SKM-1 treated with dmso at 0.1 percent for 144 hours (cell line): Measurements from ENCODE around the gene IFNG.
"Not testable (repeated sequence)": the region's sequence is repeated elsewhere in the genome, so short reads cannot be mapped to it uniquely, and the experiment has no call there.

Source experiments
- DNase-seq: peaks from one replicate; lab custom pipeline; 2025; ENCODE audit not compliant: unreplicated experiment; lab: John Stamatoyannopoulos, UW

IFNG gene

GRCh38 chr12:68159681-68160304 is at the start of gene IFNG:
Gene IFNG (minus strand): TSS chr12:68159740. CDS start chr12:68159615, 125 bp downstream.
- DNase-seq = no peak

GRCh38 chr12:68209048-68209728 is 49.6 kb upstream of the IFNG start:
- DNase-seq = not testable (repeated sequence)

DNA sequence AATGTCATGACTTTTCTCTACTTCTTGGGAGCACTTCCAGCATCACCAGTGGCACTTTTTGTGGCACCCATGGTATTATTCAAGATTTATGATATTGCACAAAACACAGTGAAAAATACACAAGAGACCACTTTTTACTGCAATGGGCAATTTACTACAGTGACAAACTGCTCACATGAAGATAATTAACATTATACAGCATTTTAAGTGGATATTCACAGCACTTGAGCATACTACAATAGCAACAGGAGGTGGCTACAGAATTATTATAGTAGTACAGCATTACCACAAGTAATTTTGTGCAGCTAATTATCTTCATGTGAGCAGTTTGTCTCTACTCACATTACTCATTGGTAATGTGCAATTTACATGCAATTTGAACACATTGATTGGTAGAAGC is 47.7 kb upstream of the IFNG start:
- no peak for DNase-seq

GRCh38 chr12:68206446-68206845 is 46.9 kb upstream of the IFNG start:
- DNase-seq = no peak

GRCh38 chr12:68203460-68203875 is 43.9 kb upstream of the IFNG start:
- DNase-seq = no peak

- no peak for DNase-seq
Measured at GRCh38 chr12:68200854-68201253, 41.3 kb upstream of the IFNG start.

- no peak for DNase-seq
Measured at GRCh38 chr12:68199127-68199526, 39.6 kb upstream of the IFNG start.

GRCh38 chr12:68198507-68199086 is 39.1 kb upstream of the IFNG start:
- no peak for DNase-seq

DNA sequence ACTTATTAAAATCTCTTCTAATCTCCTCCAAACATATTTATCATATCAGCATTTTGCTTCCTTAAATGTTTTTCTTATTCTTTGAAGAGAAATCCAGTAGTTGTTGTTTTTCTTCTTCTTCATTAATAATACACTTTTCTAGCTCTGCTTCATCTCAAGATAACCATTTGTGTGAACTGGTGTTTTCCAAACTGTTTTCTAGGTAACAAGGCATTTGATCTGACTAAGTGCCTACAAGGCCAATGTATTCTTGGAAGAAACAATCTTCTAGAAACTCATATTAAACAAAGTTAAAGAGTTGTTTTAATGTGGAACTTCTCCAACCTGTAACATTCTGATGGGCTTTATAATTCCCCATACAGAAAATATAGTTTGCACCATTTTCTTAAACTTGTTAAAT is 30.8 kb upstream of the IFNG start:
- DNase-seq = no peak

DNA sequence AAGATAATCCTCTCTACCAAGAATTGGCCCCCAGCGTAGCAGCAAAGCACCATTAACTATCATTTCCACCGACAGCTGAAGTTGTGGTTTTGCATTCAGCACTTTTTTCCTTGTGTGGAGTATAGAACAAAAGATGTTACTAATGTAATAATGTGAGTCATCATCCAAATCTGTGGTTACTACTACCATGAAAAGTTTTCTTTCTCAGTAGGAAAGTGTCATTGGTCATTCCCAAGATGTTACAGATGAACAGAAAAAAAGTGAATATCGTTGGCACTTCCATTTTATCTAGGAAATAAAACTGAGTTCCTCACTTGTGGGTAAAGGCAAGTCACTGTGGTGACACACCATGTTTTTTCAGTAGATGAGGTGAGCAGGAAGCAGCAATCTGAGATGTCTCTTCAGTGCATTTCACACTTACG is 30.3 kb upstream of the IFNG start:
- DNase-seq = no peak

- peak; percentile 15 for DNase-seq
Measured at GRCh38 chr12:68185598-68185997, 26.1 kb upstream of the IFNG start.

DNA sequence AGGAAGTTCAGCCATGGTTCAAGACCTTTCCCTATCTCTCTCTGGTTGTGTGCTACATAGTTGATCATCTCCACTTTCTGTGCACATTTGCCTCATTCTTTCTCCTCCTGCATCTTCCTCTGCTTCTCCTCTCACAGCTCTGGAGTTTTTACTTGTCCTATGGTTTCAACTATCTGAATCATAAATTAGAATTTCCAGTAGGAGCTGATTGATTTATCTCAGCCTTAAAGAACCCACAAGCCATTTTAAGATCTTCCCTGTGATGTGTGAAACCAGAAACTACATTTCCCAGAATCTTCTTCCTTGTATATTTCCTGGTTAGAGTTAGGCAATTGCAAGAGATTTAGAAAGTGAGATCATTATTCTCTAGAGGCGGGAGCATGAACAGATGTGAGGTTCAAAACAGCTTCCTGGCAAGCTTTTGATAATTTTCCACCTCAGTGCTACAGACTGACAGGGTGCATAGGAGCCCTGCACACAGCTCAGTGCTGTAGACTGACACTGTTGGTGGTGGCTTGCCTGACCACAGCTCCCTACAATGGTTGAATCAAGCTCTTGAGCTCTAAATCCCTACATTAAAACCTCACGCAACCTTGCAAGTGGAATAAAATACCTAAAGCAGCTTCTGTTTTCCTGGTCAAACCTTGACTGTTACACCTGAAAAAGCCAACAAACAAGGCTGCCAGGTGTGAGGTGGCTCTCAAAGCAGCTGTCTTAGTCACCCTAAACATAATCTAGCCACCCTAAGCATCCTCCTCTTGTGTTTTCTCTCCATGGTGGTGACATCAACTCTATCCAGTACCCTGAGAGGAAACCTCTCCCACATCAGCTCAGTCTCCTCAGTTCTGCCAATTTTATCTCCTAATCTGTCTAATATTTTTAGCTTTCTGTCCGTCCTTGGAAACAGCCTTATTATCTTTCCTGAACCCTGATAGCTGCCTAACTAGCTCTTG is 21.5 kb upstream of the IFNG start:
- peak; percentile 21 for DNase-seq

DNA sequence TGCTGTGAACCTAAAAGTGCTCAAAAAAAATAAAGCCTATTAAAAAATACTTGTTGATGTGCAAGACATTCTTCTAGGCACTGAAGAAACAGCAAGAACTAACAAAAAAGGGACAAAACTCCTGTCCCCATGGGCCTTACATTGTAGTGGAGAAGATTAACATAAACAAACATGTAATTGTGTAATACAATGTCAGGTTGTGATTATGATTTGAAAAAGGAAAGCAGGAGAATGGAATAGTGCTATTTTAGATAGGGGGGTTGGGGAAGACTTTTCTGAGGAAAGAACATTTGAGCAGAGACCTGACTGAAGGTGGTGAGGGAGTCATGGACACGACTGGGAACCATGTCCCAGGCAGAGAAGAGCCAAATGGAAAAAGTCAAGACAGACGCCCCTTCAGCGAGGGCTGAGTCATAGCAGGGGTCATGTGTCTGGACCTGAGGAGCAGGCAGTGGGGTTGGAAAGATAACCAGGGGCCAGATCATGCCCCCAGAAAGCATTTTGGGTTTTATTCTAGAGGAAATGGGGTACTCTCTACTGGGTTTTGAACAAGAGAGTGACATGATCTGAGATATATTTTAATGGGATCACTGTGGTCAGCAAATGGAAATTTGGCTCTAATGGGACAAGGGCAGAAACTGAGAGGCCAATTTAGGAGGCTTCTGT is 19.4 kb upstream of the IFNG start:
- DNase-seq = no peak

GRCh38 chr12:68178184-68178583 is 18.6 kb upstream of the IFNG start:
- DNase-seq = no peak

- DNase-seq = no peak
Measured at GRCh38 chr12:68177562-68177961, 18.0 kb upstream of the IFNG start.

DNA sequence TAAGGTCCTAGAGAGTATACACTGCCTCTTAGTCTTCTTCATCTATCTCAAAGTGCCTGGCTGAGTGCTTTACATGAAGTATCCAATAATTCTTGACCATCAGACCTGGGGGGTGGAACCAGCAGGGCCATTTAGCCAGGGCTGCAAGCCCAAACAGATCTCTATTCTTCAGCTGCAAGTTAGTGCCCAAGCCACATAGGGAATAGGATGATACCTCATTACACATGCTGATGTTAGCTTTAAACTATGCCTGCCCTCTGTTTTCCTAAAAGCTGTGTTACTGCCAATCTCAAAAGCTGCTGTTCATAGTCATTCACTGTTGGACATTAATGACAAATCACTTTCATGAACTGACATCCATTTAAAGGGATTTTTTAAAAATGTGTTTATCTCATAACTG is 16.7 kb upstream of the IFNG start:
- DNase-seq = no peak

GRCh38 chr12:68175557-68176061 is 16.1 kb upstream of the IFNG start:
- no peak for DNase-seq

DNA sequence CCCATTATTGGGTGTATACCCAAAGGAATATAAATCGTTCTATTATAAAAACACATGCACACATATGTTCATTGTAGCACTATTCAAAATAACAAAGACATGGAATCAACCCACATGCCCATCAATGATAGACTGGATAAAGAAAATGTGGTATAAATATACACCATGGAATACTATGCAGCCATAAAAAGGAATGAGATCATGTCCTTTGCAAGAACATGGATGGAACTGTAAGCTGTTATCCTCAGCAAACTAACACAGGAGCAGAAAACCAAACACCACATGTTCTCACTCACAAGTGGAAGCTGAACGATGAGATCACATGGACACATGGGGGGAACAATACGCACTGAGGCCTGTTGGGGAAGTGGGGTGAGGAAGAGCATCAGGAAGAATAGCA is 15.2 kb upstream of the IFNG start:
- DNase-seq = not testable (repeated sequence)

DNA sequence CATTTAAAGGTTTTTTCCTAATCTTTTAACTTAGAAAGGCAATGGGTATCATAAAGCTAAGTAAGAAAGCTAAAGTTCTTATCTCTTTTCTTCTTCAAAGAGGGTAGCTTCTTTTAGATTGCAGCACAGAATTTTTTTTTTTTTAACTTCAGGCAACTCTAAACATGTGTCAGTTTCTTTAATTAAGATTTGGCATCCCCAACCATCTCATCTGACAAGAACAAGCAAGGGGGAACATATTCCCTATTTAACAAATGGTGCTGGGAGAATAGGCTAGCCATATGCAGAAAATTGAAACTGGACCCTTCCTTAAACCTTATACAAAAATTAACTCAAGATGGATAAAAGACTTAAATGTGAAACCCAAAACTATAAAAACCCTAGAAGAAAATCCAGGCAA is 14.3 kb upstream of the IFNG start:
- DNase-seq = no peak

DNA sequence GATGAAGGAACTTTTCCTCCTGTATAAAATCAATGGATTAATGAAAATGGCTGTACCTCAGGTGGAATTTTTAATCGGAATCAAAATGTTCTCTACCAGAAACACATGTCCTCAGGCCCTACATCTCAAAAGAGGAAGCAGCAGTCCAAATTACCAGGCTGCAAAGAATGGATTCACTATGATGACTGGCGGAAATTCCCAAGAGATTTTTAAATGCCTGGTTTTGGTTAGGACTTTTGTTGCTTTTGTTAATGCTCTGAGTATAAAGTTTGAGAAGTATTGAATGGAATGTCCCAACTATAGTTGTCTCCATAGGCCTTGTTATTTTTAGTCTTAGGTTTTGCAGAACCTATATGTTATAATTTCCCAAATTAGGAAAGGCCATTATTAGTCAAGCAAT is 11.2 kb upstream of the IFNG start:
- no peak for DNase-seq
